GM12878 (cell line): ENCODE data around the gene WDFY4. TPM values are rescaled to one million over a fixed set of nuclear protein-coding genes. Genes with fewer than 3 reads are reported as not detected.
A peak's percentile ranks its signal among the peaks of the same experiment; 100 is the strongest.

ENCODE experiments used
- BMI1 ChIP-seq: fragments of 450-650 bp; IDR thresholded peaks from 2 replicates; pipeline ENCODE4 v1.6.1; 2016; ENCODE audit warnings: mild to moderate bottlenecking, moderate library complexity, borderline replicate concordance
- ELK1 ChIP-seq: IDR thresholded peaks from 2 replicates; pipeline ENCODE4 v1.6.1; 2012; ENCODE audit warnings: low read depth, low read length, improper control_type of control experiment
- JUND ChIP-seq: IDR thresholded peaks from 2 replicates; pipeline ENCODE4 v1.6.1; 2012; ENCODE audit warnings: low read depth, mild to moderate bottlenecking, low read length, improper control_type of control experiment, moderate library complexity
- PKNOX1 ChIP-seq: fragments of 450-650 bp; IDR thresholded peaks from 2 replicates; pipeline ENCODE4 v1.6.1; 2016; ENCODE audit warnings: mild to moderate bottlenecking
- SKIL ChIP-seq: fragments of 450-650 bp; IDR thresholded peaks from 2 replicates; pipeline ENCODE4 v1.6.1; 2017; ENCODE audit warnings: mild to moderate bottlenecking, low read depth, inconsistent platforms; ENCODE audit not compliant: poor library complexity, severe bottlenecking
- SMARCA5 ChIP-seq: fragments of 450-650 bp; IDR thresholded peaks from 2 replicates; pipeline ENCODE4 v1.6.1; 2017; ENCODE audit warnings: mild to moderate bottlenecking
- TARDBP ChIP-seq: IDR thresholded peaks from 2 replicates; pipeline ENCODE4 v1.6.1; 2016; ENCODE audit warnings: borderline replicate concordance
- YY1 ChIP-seq: IDR thresholded peaks from 2 replicates; pipeline ENCODE4 v1.6.1; 2011; ENCODE audit warnings: low read depth, mild to moderate bottlenecking, low read length
- ZBED1 ChIP-seq: IDR thresholded peaks from 2 replicates; pipeline ENCODE4 v1.6.1; 2016; ENCODE audit warnings: borderline replicate concordance
- polyA plus RNA-seq, 11 experiments: library from polyadenylated mRNA; depleted of rRNA in 4 of 11; unstranded in 6 of 11; stranded (reverse) in 5 of 11; fragments of >200 nt; fragmentation: Nextera tagmentation in 4 of 11; fragmentation: Illumina TruSeq in 1 of 11; extraction: Ambion mirVana in 4 of 11; extraction: Trizol in 1 of 11; gene quantifications; 1 replicate in 1 of 11; 2 replicates in 10 of 11; pipeline versions ENCODE4 v1.2.1 to v1.2.3, GENCODE V29; 2011 to 2016; ENCODE audit warnings: inconsistent platforms in 2 of 11, missing spikeins in 2 of 11, low read depth in 1 of 11
- total RNA-seq, 4 experiments: library from RNA; depleted of rRNA in 3 of 4; stranded (reverse); fragments of >200 nt in 3 of 4; fragmentation: Illumina TruSeq in 1 of 4; extraction: Trizol in 1 of 4; gene quantifications; 2 replicates each; pipeline versions ENCODE4 v1.2.1 to v1.2.3, GENCODE V29; 2013 to 2021

The WDFY4 gene
- total and polyA plus RNA-seq, 10 of the 15 experiments (the other 5 are each of a cell fraction or from before 2014, with no cell fraction given): 13.5 to 132 (median 47.3) TPM

GRCh38 chr10:48658243-48658974 is 26.3 kb upstream of the WDFY4 start (continued):
- TF ChIP-seq ELK1 (no peak), BMI1 (no peak), PKNOX1 (no peak), SKIL (no peak), SMARCA5 (no peak), JUND (no peak), YY1 (peak; percentile 60; the same call in 1 of the 2 replicates), ZBED1 (no peak), TARDBP (no peak)
